Keratinocyte (primary cell): ENCODE measurements around the gene TMEM185B. TPM values are rescaled to one million over a fixed set of nuclear protein-coding genes. Genes with fewer than 3 reads are reported as not detected.

ENCODE experiments used
- DNase-seq: peaks from one replicate; pipeline ENCODE4 v3.0.0-alpha.2; 2011; ENCODE audit warnings: low read depth, missing footprints, low spot score
- FAIRE-seq: peaks from 2 replicates; lab custom pipeline; 2011; peaks lifted over from hg19 to GRCh38; lab: Jason Lieb, UNC
- H2AFZ ChIP-seq: 2 replicates; pipeline ENCODE4 v1.6.0; 2012; ENCODE audit warnings: low read length, control low read depth, inconsistent platforms; ENCODE audit not compliant: control insufficient read depth
- H3K27ac ChIP-seq: 2 replicates; pipeline ENCODE4 v1.5.1; 2011; ENCODE audit warnings: low read length; ENCODE audit not compliant: control insufficient read depth, insufficient read depth
- H3K27me3 ChIP-seq: 3 replicates; pipeline ENCODE4 v1.6.0; 2011; ENCODE audit warnings: low read length; ENCODE audit not compliant: control insufficient read depth, insufficient read depth; ENCODE audit errors: extremely low read depth
- H3K36me3 ChIP-seq, 2 experiments: 2 replicates in 1 of 2; 3 replicates in 1 of 2; pipeline ENCODE4 v1.5.1; 2011; ENCODE audit warnings: low read length in 2 of 2, mild to moderate bottlenecking in 1 of 2; ENCODE audit not compliant: control insufficient read depth in 2 of 2, insufficient read depth in 2 of 2; ENCODE audit errors: extremely low read depth in 1 of 2
- H3K4me1 ChIP-seq: 3 replicates; pipeline ENCODE4 v1.5.1; 2011; ENCODE audit warnings: low read length; ENCODE audit not compliant: control insufficient read depth, insufficient read depth; ENCODE audit errors: extremely low read depth
- H3K4me2 ChIP-seq: 3 replicates; pipeline ENCODE4 v1.6.0; 2011; ENCODE audit warnings: low read depth, low read length; ENCODE audit not compliant: control insufficient read depth, insufficient read depth; ENCODE audit errors: extremely low read depth
- H3K4me3 ChIP-seq, 3 experiments: fragments of 200-600 bp in 1 of 3; sonication (generic) in 1 of 3; 2 replicates in 2 of 3; 3 replicates in 1 of 3; pipeline ENCODE4 v1.5.1; 2011 to 2016; ENCODE audit warnings: low read length in 3 of 3, mild to moderate bottlenecking in 3 of 3, control low read depth in 2 of 3, inconsistent platforms in 1 of 3, low read depth in 1 of 3, mixed read lengths in 1 of 3, mixed run types in 1 of 3, moderate library complexity in 1 of 3; ENCODE audit not compliant: control insufficient read depth in 2 of 3, insufficient read depth in 2 of 3; ENCODE audit errors: extremely low read depth in 1 of 3
- H3K79me2 ChIP-seq: 2 replicates; pipeline ENCODE4 v1.6.0; 2012; ENCODE audit warnings: low read length; ENCODE audit not compliant: control insufficient read depth, insufficient read depth
- H3K9ac ChIP-seq: 3 replicates; pipeline ENCODE4 v1.6.0; 2011; ENCODE audit warnings: low read length; ENCODE audit not compliant: control insufficient read depth, insufficient read depth; ENCODE audit errors: extremely low read depth
- H3K9me1 ChIP-seq: 3 replicates; pipeline ENCODE4 v1.6.0; 2011; ENCODE audit warnings: low read length; ENCODE audit not compliant: control insufficient read depth, insufficient read depth; ENCODE audit errors: extremely low read depth
- H3K9me3 ChIP-seq: 2 replicates; pipeline ENCODE4 v1.5.1; 2012; ENCODE audit warnings: low read depth, low read length; ENCODE audit not compliant: control insufficient read depth
- H4K20me1 ChIP-seq: 3 replicates; pipeline ENCODE4 v1.6.0; 2011; ENCODE audit warnings: low read length; ENCODE audit not compliant: control insufficient read depth, insufficient read depth; ENCODE audit errors: extremely low read depth
- EZH2 ChIP-seq: IDR thresholded peaks from one replicate; pipeline ENCODE4 v1.6.1; 2012; ENCODE audit warnings: inconsistent platforms, mild to moderate bottlenecking, low read length, moderate library complexity
- dilution Hi-C: fragments of 300-500 bp; cut with MboI; formaldehyde crosslinking; loops from one replicate; pipeline ENCODE4 v1.7.0; 2020; ENCODE audit warnings: low sequenced_read_pairs; ENCODE audit not compliant: extremely low pct_ligation_motif_present
- polyA plus RNA-seq, 5 experiments: library from polyadenylated mRNA; depleted of rRNA in 3 of 5; stranded (reverse) in 3 of 5; stranded (forward) in 1 of 5; unstranded in 1 of 5; fragments of >200 nt; gene quantifications; 1 replicate in 1 of 5; 2 replicates in 3 of 5; 3 replicates in 1 of 5; pipeline versions ENCODE4 v1.2.1 to v1.2.3, GENCODE V29; 2011 to 2012; ENCODE audit warnings: missing spikeins in 2 of 5, low read depth in 1 of 5, low replicate concordance in 1 of 5
- TF ChIP-seq, protein P1 (sequence below), 3 experiments: IDR thresholded peaks in 1 of 3; conservative IDR thresholded peaks in 1 of 3; optimal IDR thresholded peaks in 1 of 3; 2 replicates in 2 of 3; 3 replicates in 1 of 3; pipeline versions ENCODE3 to v1.5.1; 2011; ENCODE audit warnings: low read length in 3 of 3, mild to moderate bottlenecking in 3 of 3, moderate library complexity in 2 of 3, control low read depth in 1 of 3, inconsistent platforms in 1 of 3; ENCODE audit not compliant: insufficient read depth in 2 of 3; ENCODE audit errors: extremely low read depth in 1 of 3

TMEM185B gene
- polyA plus RNA-seq, 1 donor (not counting 4 experiments of a cell fraction or from before 2014, with no cell fraction given): 13.4 TPM

DNA sequence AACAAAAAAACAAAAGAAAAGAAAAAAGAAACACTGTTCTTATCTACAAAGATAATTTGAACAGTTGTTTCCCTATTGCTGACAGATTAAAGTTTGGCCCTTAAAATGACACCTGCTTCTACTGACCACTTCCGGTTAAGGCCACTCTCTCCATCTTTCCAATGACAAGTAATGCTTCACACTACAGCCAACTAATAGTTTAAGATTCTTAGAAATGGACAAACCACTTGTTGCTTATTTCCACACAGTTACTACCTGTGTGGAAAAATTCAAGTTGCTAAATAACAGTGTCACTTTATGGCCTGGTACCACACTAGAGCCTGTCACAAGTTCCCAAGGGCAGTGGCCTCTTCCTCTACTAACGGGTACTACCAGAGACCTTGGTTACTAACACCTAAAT is 2.4 kb downstream of the TMEM185B start:
- dilution Hi-C loops: no loop called here
- Histone ChIP-seq H3K27me3 (no peaks in the 10 kb centered on the region), H3K36me3 (peaks cover 0 to 3% of the 10 kb centered on the region in 2 experiments), H3K79me2 (peaks cover 11% of the 10 kb centered on the region), H4K20me1 (no peaks in the 10 kb centered on the region), H3K9ac (no peak overlapping the region), H3K27ac (no peak overlapping the region), H3K4me1 (peaks cover 15% of the 10 kb centered on the region), H3K4me2 (peak overlapping the region; percentile 46), H3K4me3 (no peak overlapping the region), H3K9me1 (no peaks in the 10 kb centered on the region), H2AFZ (no peak overlapping the region), H3K9me3 (peaks cover 5% of the 10 kb centered on the region)
- TF ChIP-seq EZH2: no peak
- TF ChIP-seq, protein P1, sequence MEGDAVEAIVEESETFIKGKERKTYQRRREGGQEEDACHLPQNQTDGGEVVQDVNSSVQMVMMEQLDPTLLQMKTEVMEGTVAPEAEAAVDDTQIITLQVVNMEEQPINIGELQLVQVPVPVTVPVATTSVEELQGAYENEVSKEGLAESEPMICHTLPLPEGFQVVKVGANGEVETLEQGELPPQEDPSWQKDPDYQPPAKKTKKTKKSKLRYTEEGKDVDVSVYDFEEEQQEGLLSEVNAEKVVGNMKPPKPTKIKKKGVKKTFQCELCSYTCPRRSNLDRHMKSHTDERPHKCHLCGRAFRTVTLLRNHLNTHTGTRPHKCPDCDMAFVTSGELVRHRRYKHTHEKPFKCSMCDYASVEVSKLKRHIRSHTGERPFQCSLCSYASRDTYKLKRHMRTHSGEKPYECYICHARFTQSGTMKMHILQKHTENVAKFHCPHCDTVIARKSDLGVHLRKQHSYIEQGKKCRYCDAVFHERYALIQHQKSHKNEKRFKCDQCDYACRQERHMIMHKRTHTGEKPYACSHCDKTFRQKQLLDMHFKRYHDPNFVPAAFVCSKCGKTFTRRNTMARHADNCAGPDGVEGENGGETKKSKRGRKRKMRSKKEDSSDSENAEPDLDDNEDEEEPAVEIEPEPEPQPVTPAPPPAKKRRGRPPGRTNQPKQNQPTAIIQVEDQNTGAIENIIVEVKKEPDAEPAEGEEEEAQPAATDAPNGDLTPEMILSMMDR (optimal IDR thresholded peaks at IDR 0.05 in 1 of 3, IDR thresholded peaks at IDR 0.05 in 1 of 3, conservative IDR thresholded peaks at IDR 0.05 in 1 of 3; ENCODE audit: extremely low read depth in 1 of 3, insufficient read depth in 2 of 3, low read length in 3 of 3): no peak
- FAIRE-seq (no peak), DNase-seq (no peak)

GRCh38 chr2:120219766-120220165 is 3.4 kb downstream of the TMEM185B start:
- Histone ChIP-seq H2AFZ (no peak overlapping the region), H3K79me2 (peaks cover 11% of the 10 kb centered on the region), H3K4me3 (no peak overlapping the region), H3K4me2 (no peak overlapping the region), H3K27ac (no peak overlapping the region), H3K4me1 (peaks cover 15% of the 10 kb centered on the region), H3K27me3 (no peaks in the 10 kb centered on the region), H3K9me3 (peaks cover 5% of the 10 kb centered on the region), H4K20me1 (no peaks in the 10 kb centered on the region), H3K9ac (no peak overlapping the region), H3K9me1 (no peaks in the 10 kb centered on the region), H3K36me3 (peaks cover 0 to 3% of the 10 kb centered on the region in 2 experiments)
- dilution Hi-C loops: no loop called here
- TF ChIP-seq, protein P1 (optimal IDR thresholded peaks at IDR 0.05 in 1 of 3, IDR thresholded peaks at IDR 0.05 in 1 of 3, conservative IDR thresholded peaks at IDR 0.05 in 1 of 3; ENCODE audit: extremely low read depth in 1 of 3, insufficient read depth in 2 of 3, low read length in 3 of 3): no peak
- no peak for TF ChIP-seq EZH2
- DNase-seq (no peak), FAIRE-seq (no peak)
